ENCODE results near the gene CNOT10.

The CNOT10 gene

GRCh38 chr3:32819551-32820348 lies 134.8 kb downstream of the CNOT10 start:
- DNase-seq: no peak

DNA sequence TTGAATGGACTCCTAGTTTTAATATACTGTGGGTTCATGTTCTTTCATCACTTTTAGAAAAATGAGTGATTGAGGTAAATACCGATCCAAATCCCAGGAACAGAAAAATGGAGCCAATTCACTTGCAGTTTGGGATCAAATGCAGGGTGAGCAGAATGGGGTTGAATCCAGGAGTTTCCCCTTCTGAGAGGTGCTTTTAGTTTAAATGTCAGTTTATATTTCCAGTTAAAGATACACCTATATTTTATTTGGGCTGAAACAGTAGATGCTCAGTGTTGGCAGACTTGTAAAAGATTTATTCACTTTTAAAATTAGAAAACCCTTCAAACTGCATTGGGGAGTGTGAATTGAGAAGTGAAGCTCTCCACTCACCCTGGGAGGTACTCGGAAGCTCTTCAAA lies 135.4 kb downstream of the CNOT10 start:
- no peak for DNase-seq

DNA sequence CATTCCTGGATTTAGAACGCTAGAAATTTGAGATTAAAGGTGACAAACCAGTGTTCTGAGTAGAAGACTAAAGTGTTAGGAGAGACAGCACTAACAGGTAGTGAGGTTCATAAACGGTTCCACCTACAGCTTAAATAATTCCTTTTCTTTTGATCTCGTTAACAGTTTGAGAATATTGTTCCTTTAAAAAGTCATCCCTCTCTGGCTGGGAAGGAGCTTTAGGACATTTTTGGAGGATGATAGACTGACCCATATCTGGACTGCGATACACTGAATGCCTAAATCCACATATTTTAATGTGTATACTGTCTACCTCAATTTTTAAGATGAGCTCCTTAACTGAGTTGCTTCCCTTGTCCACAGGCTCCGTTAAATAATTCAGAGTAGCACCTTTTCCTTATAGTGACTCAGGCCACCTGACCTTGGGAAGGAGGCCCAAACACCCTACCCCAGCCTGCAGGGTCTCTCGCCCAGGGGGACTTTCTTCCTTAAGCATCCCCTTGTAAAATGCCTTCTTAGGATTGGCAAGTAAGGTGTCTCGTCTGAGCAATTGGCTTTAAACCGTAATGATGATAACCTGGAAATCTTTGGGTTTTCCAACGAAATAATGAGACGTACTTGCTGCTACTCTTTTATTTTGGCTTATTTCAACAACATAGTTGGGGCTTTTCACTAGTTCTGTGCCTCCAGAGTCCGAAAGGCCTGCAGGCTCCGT lies 136.1 kb downstream of the CNOT10 start:
- no peak for DNase-seq

GRCh38 chr3:32821686-32822296 lies 136.8 kb downstream of the CNOT10 start:
- no peak for DNase-seq

- DNase-seq: no peak
Observed at GRCh38 chr3:32822609-32823498, 137.9 kb downstream of the CNOT10 start.
